ENCODE results near the gene STK32C. TPM values are rescaled to one million over a fixed set of nuclear protein-coding genes. Genes with fewer than 3 reads are reported as not detected.

STK32C gene
- total RNA-seq, 1 donor from 2014 or later: 2.5 TPM

GRCh38 chr10:132170561-132171361 is 137.0 kb downstream of the STK32C start:
- no peak overlapping the region for H3K4me3 ChIP-seq
- H3K9me3 ChIP-seq (ENCODE audit: low read depth): no peaks in the 10 kb centered on the region
- H2AFZ ChIP-seq (replicated peaks): no peak overlapping the region
- Mint-ChIP-seq H3K36me3 (no peaks in the 10 kb centered on the region), H3K27me3 (ENCODE audit: insufficient read depth, low read depth) (peaks cover 16% of the 10 kb centered on the region), H3K4me1 (peaks cover 15% of the 10 kb centered on the region), H3K4me3 (no peak overlapping the region), H3K9me3 (peaks cover 5% of the 10 kb centered on the region), H3K27ac (no peak overlapping the region)
- H3K4me1 ChIP-seq: peaks cover 4% of the 10 kb centered on the region
- peaks cover 2% of the 10 kb centered on the region for H3F3A ChIP-seq (ENCODE audit: low read depth)
- DNase-seq (ENCODE audit: low spot score): no peak
- H3K27me3 ChIP-seq: peaks cover 13% of the 10 kb centered on the region
- H3K79me2 ChIP-seq (ENCODE audit: low read depth): no peaks in the 10 kb centered on the region
- no peak overlapping the region for H3K4me2 ChIP-seq
- H3K9ac ChIP-seq: no peak overlapping the region
- no peak overlapping the region for H3K27ac ChIP-seq
- peaks cover 1% of the 10 kb centered on the region for H4K20me1 ChIP-seq (ENCODE audit: low read depth)
- H3K36me3 ChIP-seq: no peaks in the 10 kb centered on the region
- TF ChIP-seq EZH2phosphoT487 (IDR thresholded peaks at IDR 0.05) (no peak), CTCF (IDR thresholded peaks at IDR 0.05) (no peak), EZH2 (IDR thresholded peaks at IDR 0.05) (no peak)

- peaks cover 5% of the 10 kb centered on the region for H3K9me3 Mint-ChIP-seq
Measured at GRCh38 chr10:132169766-132170560, 137.8 kb downstream of the STK32C start.

More at GRCh38 chr10:132169766-132170560, 137.8 kb downstream of the STK32C start:
- Histone ChIP-seq H3K4me1 (no peaks in the 10 kb centered on the region), H2AFZ (replicated peaks) (no peak overlapping the region), H3K4me2 (no peak overlapping the region), H3K27ac (no peak overlapping the region), H4K20me1 (ENCODE audit: low read depth) (no peaks in the 10 kb centered on the region), H3K9me3 (ENCODE audit: low read depth) (no peaks in the 10 kb centered on the region), H3K9ac (no peak overlapping the region), H3K36me3 (no peaks in the 10 kb centered on the region), H3K27me3 (peaks cover 5% of the 10 kb centered on the region), H3K4me3 (no peak overlapping the region), H3F3A (ENCODE audit: low read depth) (no peaks in the 10 kb centered on the region), H3K79me2 (ENCODE audit: low read depth) (no peaks in the 10 kb centered on the region)
- peaks cover 9% of the 10 kb centered on the region for H3K4me1 Mint-ChIP-seq
- H3K4me3 Mint-ChIP-seq: no peak overlapping the region
- no peak for TF ChIP-seq CTCF (IDR thresholded peaks at IDR 0.05)
- no peak for TF ChIP-seq EZH2phosphoT487 (IDR thresholded peaks at IDR 0.05)
- TF ChIP-seq EZH2 (IDR thresholded peaks at IDR 0.05): no peak
- DNase-seq (ENCODE audit: low spot score): no peak
- H3K27me3 Mint-ChIP-seq (ENCODE audit: insufficient read depth, low read depth): peaks cover 16% of the 10 kb centered on the region
- no peak overlapping the region for H3K27ac Mint-ChIP-seq
- no peaks in the 10 kb centered on the region for H3K36me3 Mint-ChIP-seq

Data from neural progenitor cell (in vitro differentiated cells).